ENCODE results near the gene THAP10.

DNA sequence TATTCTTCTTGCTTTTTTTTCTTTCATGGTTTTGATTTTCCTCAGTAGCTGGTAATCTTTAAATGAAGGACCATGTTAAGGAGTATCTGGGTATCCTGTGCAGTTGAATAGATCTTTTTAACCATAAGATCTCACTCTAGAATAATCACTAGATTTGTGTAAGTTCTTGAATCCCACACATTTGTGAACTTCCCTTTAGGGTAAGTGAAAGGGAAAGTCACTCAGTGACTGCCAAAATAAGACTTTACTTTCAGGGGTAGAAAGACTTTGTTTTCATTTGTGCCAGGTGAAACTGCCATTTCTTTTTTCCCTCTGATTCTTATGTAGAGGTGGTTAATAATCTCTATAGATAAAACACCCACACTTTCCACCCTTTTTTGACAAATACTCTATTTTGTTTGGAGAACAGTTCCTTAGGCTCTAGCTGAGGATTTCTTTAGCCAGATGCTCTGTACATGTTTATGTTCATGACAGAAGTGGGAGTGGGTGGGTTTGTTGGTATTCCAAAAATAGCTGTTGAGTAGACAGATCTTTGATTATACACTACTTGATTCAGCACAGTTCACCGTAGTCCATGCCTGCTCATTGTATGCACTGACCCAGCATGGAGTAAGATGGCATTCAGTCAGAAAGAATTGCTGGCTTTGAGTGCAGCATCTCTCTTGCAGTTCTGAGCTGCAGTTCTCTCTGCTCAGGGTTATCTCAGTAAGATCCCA lies 28.9 kb upstream of the THAP10 start:
- TF ChIP-seq, protein P1, sequence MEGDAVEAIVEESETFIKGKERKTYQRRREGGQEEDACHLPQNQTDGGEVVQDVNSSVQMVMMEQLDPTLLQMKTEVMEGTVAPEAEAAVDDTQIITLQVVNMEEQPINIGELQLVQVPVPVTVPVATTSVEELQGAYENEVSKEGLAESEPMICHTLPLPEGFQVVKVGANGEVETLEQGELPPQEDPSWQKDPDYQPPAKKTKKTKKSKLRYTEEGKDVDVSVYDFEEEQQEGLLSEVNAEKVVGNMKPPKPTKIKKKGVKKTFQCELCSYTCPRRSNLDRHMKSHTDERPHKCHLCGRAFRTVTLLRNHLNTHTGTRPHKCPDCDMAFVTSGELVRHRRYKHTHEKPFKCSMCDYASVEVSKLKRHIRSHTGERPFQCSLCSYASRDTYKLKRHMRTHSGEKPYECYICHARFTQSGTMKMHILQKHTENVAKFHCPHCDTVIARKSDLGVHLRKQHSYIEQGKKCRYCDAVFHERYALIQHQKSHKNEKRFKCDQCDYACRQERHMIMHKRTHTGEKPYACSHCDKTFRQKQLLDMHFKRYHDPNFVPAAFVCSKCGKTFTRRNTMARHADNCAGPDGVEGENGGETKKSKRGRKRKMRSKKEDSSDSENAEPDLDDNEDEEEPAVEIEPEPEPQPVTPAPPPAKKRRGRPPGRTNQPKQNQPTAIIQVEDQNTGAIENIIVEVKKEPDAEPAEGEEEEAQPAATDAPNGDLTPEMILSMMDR (IDR thresholded peaks at IDR 0.05; ENCODE audit: insufficient read depth, low read depth, low read length), result no peak
- TF ChIP-seq EZH2 (IDR thresholded peaks at IDR 0.05; ENCODE audit: insufficient read depth, low read length), result no peak
